SH-SY5Y (cell line): Measurements from ENCODE around the gene TRPM2.

Source experiments
- GATA2 ChIP-seq: IDR thresholded peaks from 2 replicates; pipeline ENCODE4 v1.6.1; 2011; ENCODE audit warnings: mild to moderate bottlenecking, low read depth, low read length
- GATA3 ChIP-seq: IDR thresholded peaks from 2 replicates; pipeline ENCODE4 v1.6.1; 2011; ENCODE audit warnings: low read depth, mild to moderate bottlenecking, low read length, moderate library complexity

GRCh38 chr21:44323591-44323990 lies 29.8 kb upstream of the TRPM2 start:
- TF ChIP-seq GATA2 (no peak), GATA3 (no peak)
